ENCODE measurements around the gene MED27.

The MED27 gene

GRCh38 chr9:131951905-131952304, 127.8 kb downstream of the MED27 start:
- H3K27ac ChIP-seq: peak overlapping the region; percentile 59 to 74
- H3K36me3 ChIP-seq: no peaks in the 10 kb centered on the region
- H3K4me1 ChIP-seq: peaks cover 0 to 15% (median 12%) of the 10 kb centered on the region in 4 donors
- no peak overlapping the region for H3K4me3 ChIP-seq
- H3K9me3 ChIP-seq: no peaks in the 10 kb centered on the region
- no peak for TF ChIP-seq CTCF (IDR thresholded peaks at IDR 0.05)
- intact Hi-C loops (cut with DNase I; ENCODE audit: low total_unique reads): no loop called here
- H3K27me3 ChIP-seq: no peaks in the 10 kb centered on the region
- DNase-seq: peak; percentile 71 to 88

GRCh38 chr9:131951155-131951554, 128.5 kb downstream of the MED27 start:
- H3K27me3 ChIP-seq: no peaks in the 10 kb centered on the region
- H3K36me3 ChIP-seq: no peaks in the 10 kb centered on the region
- H3K9me3 ChIP-seq: no peaks in the 10 kb centered on the region
- no peak overlapping the region for H3K4me3 ChIP-seq
- intact Hi-C loops (cut with DNase I; ENCODE audit: low total_unique reads): no loop called here
- no peak for TF ChIP-seq CTCF (IDR thresholded peaks at IDR 0.05)
- no peak for DNase-seq
- H3K4me1 ChIP-seq: peaks cover 0 to 15% (median 12%) of the 10 kb centered on the region in 4 donors
- H3K27ac ChIP-seq: peak overlapping the region; percentile 11 to 59

GRCh38 chr9:131950487-131950886, 129.2 kb downstream of the MED27 start:
- no peak for DNase-seq
- no peaks in the 10 kb centered on the region for H3K27me3 ChIP-seq
- no peaks in the 10 kb centered on the region for H3K9me3 ChIP-seq
- peaks cover 0 to 15% (median 12%) of the 10 kb centered on the region in 4 donors for H3K4me1 ChIP-seq
- no peak overlapping the region for H3K4me3 ChIP-seq
- H3K36me3 ChIP-seq: no peaks in the 10 kb centered on the region
- intact Hi-C loops (cut with DNase I; ENCODE audit: low total_unique reads): no loop called here
- H3K27ac ChIP-seq: no peak overlapping the region
- TF ChIP-seq CTCF (IDR thresholded peaks at IDR 0.05): no peak

GRCh38 chr9:131946180-131946579, 133.5 kb downstream of the MED27 start:
- Histone ChIP-seq H3K4me3 (no peak overlapping the region), H3K4me1 (peaks cover 0 to 3% (median under 1%) of the 10 kb centered on the region in 4 donors), H3K36me3 (no peaks in the 10 kb centered on the region), H3K27me3 (no peaks in the 10 kb centered on the region), H3K27ac (no peak overlapping the region), H3K9me3 (no peaks in the 10 kb centered on the region)
- no peak for TF ChIP-seq CTCF (IDR thresholded peaks at IDR 0.05)
- DNase-seq: no peak
- intact Hi-C loops (cut with DNase I; ENCODE audit: low total_unique reads): no loop called here

- intact Hi-C loops (cut with DNase I; ENCODE audit: low total_unique reads): no loop called here
- peaks cover 0 to 9% (median 6%) of the 10 kb centered on the region in 3 donors for H3K36me3 ChIP-seq
- H3K27ac ChIP-seq: no peak overlapping the region
- no peaks in the 10 kb centered on the region for H3K27me3 ChIP-seq
- H3K4me3 ChIP-seq: no peak overlapping the region
- TF ChIP-seq CTCF (IDR thresholded peaks at IDR 0.05): no peak
- DNase-seq: no peak
- H3K9me3 ChIP-seq: no peaks in the 10 kb centered on the region
- H3K4me1 ChIP-seq: no peaks in the 10 kb centered on the region
Measured at GRCh38 chr9:131943351-131943841, 136.3 kb downstream of the MED27 start.

All from tibial artery (tissue), 4 donors.